ENCODE measurements around the gene ACBD4.

The ACBD4 gene

GRCh38 chr17:45104907-45105624, 30.4 kb upstream of the ACBD4 start:
- DNase-seq, result no peak

- DNase-seq, result no peak
Measured at GRCh38 chr17:45106096-45106495, 29.4 kb upstream of the ACBD4 start.

- no peak for DNase-seq
Measured at GRCh38 chr17:45106582-45106981, 28.9 kb upstream of the ACBD4 start.

GRCh38 chr17:45107293-45108010, 28.0 kb upstream of the ACBD4 start:
- no peak for DNase-seq

- no peak for DNase-seq
Measured at GRCh38 chr17:45108051-45108450, 27.4 kb upstream of the ACBD4 start.

GRCh38 chr17:45108595-45109521, 26.6 kb upstream of the ACBD4 start:
- no peak for DNase-seq

- no peak for DNase-seq
Measured at GRCh38 chr17:45110676-45111611, 24.5 kb upstream of the ACBD4 start.

GRCh38 chr17:45111850-45112249, 23.6 kb upstream of the ACBD4 start:
- DNase-seq, result no peak

GRCh38 chr17:45112559-45113423, 22.7 kb upstream of the ACBD4 start:
- no peak for DNase-seq

- no peak for DNase-seq
Measured at GRCh38 chr17:45113424-45113754, 22.1 kb upstream of the ACBD4 start.

GRCh38 chr17:45114117-45114932, 21.2 kb upstream of the ACBD4 start:
- DNase-seq, result no peak

- DNase-seq, result no peak
Measured at GRCh38 chr17:45115015-45115625, 20.4 kb upstream of the ACBD4 start.

- DNase-seq, result no peak
Measured at GRCh38 chr17:45115871-45116270, 19.6 kb upstream of the ACBD4 start.

GRCh38 chr17:45116434-45117016, 19.0 kb upstream of the ACBD4 start:
- DNase-seq, result no peak

- no peak for DNase-seq
Measured at GRCh38 chr17:45117334-45117733, 18.2 kb upstream of the ACBD4 start.

GRCh38 chr17:45117848-45118646, 17.4 kb upstream of the ACBD4 start:
- DNase-seq, result no peak

- no peak for DNase-seq
Measured at GRCh38 chr17:45118691-45119090, 16.8 kb upstream of the ACBD4 start.

GRCh38 chr17:45119964-45120363, 15.5 kb upstream of the ACBD4 start:
- no peak for DNase-seq

- DNase-seq, result no peak
Measured at GRCh38 chr17:45120558-45120957, 14.9 kb upstream of the ACBD4 start.
